GM19193 (cell line): ENCODE measurements around the gene ADIPOR1.

Experiments used
- POLR2A ChIP-seq: IDR thresholded peaks from 4 replicates; pipeline ENCODE4 v1.6.1; 2011; ENCODE audit not compliant: insufficient read depth, insufficient read length; ENCODE audit errors: extremely low read depth

ADIPOR1 gene

GRCh38 chr1:202953392-202953791 lies 4.7 kb downstream of the ADIPOR1 start:
- no peak for TF ChIP-seq POLR2A

- TF ChIP-seq POLR2A: no peak
Observed at GRCh38 chr1:202952818-202953217, 5.3 kb downstream of the ADIPOR1 start.

- no peak for TF ChIP-seq POLR2A
Observed at GRCh38 chr1:202952099-202952498, 6.0 kb downstream of the ADIPOR1 start.

- no peak for TF ChIP-seq POLR2A
Observed at GRCh38 chr1:202951437-202951836, 6.7 kb downstream of the ADIPOR1 start.

GRCh38 chr1:202945483-202945882 lies 12.6 kb downstream of the ADIPOR1 start:
- no peak for TF ChIP-seq POLR2A

GRCh38 chr1:202944438-202944921 lies 13.6 kb downstream of the ADIPOR1 start:
- TF ChIP-seq POLR2A: no peak

- TF ChIP-seq POLR2A: no peak
Observed at GRCh38 chr1:202942426-202942825, 15.7 kb downstream of the ADIPOR1 start.

GRCh38 chr1:202941372-202941771 lies 16.7 kb downstream of the ADIPOR1 start:
- TF ChIP-seq POLR2A: no peak

- TF ChIP-seq POLR2A: no peak
Observed at GRCh38 chr1:202940561-202940960, 17.6 kb downstream of the ADIPOR1 start.

- TF ChIP-seq POLR2A: no peak
Observed at GRCh38 chr1:202938287-202938925, 19.7 kb downstream of the ADIPOR1 start.

GRCh38 chr1:202935844-202936243 lies 22.3 kb downstream of the ADIPOR1 start:
- TF ChIP-seq POLR2A: no peak

GRCh38 chr1:202934755-202935154 lies 23.4 kb downstream of the ADIPOR1 start:
- TF ChIP-seq POLR2A: no peak

- TF ChIP-seq POLR2A: no peak
Observed at GRCh38 chr1:202932476-202932875, 25.6 kb downstream of the ADIPOR1 start.

GRCh38 chr1:202926581-202927491 lies 31.3 kb downstream of the ADIPOR1 start, which contains the start of gene KLHL12:
KLHL12 (minus strand) TSS chr1:202927234; CDS start chr1:202925162, 2,072 bp downstream.
- TF ChIP-seq POLR2A: peak; percentile 95

- TF ChIP-seq POLR2A: no peak
Observed at GRCh38 chr1:202923533-202923932, 34.6 kb downstream of the ADIPOR1 start.

- TF ChIP-seq POLR2A: no peak
Observed at GRCh38 chr1:202919615-202920014, 38.5 kb downstream of the ADIPOR1 start.
